Thoracic aorta (tissue), 2 donors: Measurements from ENCODE around the gene DSP. TPM values are rescaled to one million over a fixed set of nuclear protein-coding genes. Genes with fewer than 3 reads are reported as not detected.

Experiments used
- ATAC-seq: fragments of 150-250 bp; one replicate; pipeline ENCODE4 v1.8.0; 2017; ENCODE audit warnings: low read depth; ENCODE audit not compliant: insufficient number of reproducible peaks, low FRiP score
- DNase-seq: peaks from one replicate; pipeline ENCODE4 v3.0.0-alpha.2; 2020; ENCODE audit warnings: low spot score
- H3K27ac ChIP-seq, 2 donors: fragments of 200-600 bp; sonication (generic); 1 replicate in 1 of 2; 2 replicates in 1 of 2; pipeline ENCODE4 v1.5.1; 2016; ENCODE audit warnings: mild to moderate bottlenecking in 2 of 2, moderate library complexity in 2 of 2
- H3K27me3 ChIP-seq: fragments of 200-600 bp; sonication (generic); replicated peaks from 2 replicates; pipeline ENCODE4 v1.6.0; 2016; ENCODE audit warnings: mild to moderate bottlenecking; ENCODE audit not compliant: insufficient read depth
- H3K36me3 ChIP-seq: fragments of 200-600 bp; sonication (generic); one replicate; pipeline ENCODE4 v1.5.1; 2016
- H3K4me1 ChIP-seq, 2 donors: fragments of 200-600 bp; sonication (generic); 1 replicate in 1 of 2; 2 replicates in 1 of 2; pipeline versions ENCODE4 v1.5.1 to v1.6.0; 2016; ENCODE audit warnings: low read depth in 2 of 2, mild to moderate bottlenecking in 1 of 2; ENCODE audit not compliant: control insufficient read depth in 1 of 2
- H3K4me3 ChIP-seq: fragments of 200-600 bp; sonication (generic); 2 replicates; pipeline ENCODE4 v1.5.1; 2016; ENCODE audit warnings: mild to moderate bottlenecking
- H3K9me3 ChIP-seq: fragments of 200-600 bp; sonication (generic); 2 replicates; pipeline ENCODE4 v1.5.1; 2016
- total RNA-seq, 2 donors: library from RNA; depleted of rRNA; stranded (reverse); fragments of >200 nt; gene quantifications; one replicate each; pipeline versions ENCODE4 v1.1.0 to v1.2.3, GENCODE V29; 2016
- TF ChIP-seq, protein P1 (sequence below): fragments of 200-600 bp; sonication (generic); IDR thresholded peaks from one replicate; pipeline ENCODE4 v1.5.1; 2019; ENCODE audit warnings: antibody characterized with exemption

DSP gene
- total RNA-seq, 2 donors from 2014 or later, result 5.4 to 6.7 TPM

GRCh38 chr6:7566107-7566506, 24.6 kb downstream of the DSP start:
- ATAC-seq (no peak), DNase-seq (no peak)
- Histone ChIP-seq H3K4me1 (no peaks in the 10 kb centered on the region), H3K9me3 (no peaks in the 10 kb centered on the region), H3K27ac (no peak overlapping the region), H3K4me3 (no peak overlapping the region), H3K27me3 (no peaks in the 10 kb centered on the region), H3K36me3 (no peaks in the 10 kb centered on the region)
- TF ChIP-seq, protein P1, sequence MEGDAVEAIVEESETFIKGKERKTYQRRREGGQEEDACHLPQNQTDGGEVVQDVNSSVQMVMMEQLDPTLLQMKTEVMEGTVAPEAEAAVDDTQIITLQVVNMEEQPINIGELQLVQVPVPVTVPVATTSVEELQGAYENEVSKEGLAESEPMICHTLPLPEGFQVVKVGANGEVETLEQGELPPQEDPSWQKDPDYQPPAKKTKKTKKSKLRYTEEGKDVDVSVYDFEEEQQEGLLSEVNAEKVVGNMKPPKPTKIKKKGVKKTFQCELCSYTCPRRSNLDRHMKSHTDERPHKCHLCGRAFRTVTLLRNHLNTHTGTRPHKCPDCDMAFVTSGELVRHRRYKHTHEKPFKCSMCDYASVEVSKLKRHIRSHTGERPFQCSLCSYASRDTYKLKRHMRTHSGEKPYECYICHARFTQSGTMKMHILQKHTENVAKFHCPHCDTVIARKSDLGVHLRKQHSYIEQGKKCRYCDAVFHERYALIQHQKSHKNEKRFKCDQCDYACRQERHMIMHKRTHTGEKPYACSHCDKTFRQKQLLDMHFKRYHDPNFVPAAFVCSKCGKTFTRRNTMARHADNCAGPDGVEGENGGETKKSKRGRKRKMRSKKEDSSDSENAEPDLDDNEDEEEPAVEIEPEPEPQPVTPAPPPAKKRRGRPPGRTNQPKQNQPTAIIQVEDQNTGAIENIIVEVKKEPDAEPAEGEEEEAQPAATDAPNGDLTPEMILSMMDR, result no peak

GRCh38 chr6:7566617-7567173, 25.2 kb downstream of the DSP start:
- no peak for ATAC-seq
- H3K27me3 ChIP-seq, result no peaks in the 10 kb centered on the region
- no peak for DNase-seq
- H3K4me3 ChIP-seq, result no peak overlapping the region
- TF ChIP-seq, protein P1, result no peak
- H3K4me1 ChIP-seq, result no peaks in the 10 kb centered on the region
- no peaks in the 10 kb centered on the region for H3K9me3 ChIP-seq
- no peaks in the 10 kb centered on the region for H3K36me3 ChIP-seq
- no peak overlapping the region for H3K27ac ChIP-seq

- H3K9me3 ChIP-seq, result no peaks in the 10 kb centered on the region
- no peaks in the 10 kb centered on the region for H3K27me3 ChIP-seq
- no peaks in the 10 kb centered on the region for H3K4me1 ChIP-seq
- no peaks in the 10 kb centered on the region for H3K36me3 ChIP-seq
- DNase-seq (no peak), ATAC-seq (no peak)
- H3K27ac ChIP-seq, result no peak overlapping the region
- H3K4me3 ChIP-seq, result no peak overlapping the region
- TF ChIP-seq, protein P1, result no peak
These were observed 26.6 kb downstream of the DSP start for GRCh38 chr6:7568021-7568420.

DNA sequence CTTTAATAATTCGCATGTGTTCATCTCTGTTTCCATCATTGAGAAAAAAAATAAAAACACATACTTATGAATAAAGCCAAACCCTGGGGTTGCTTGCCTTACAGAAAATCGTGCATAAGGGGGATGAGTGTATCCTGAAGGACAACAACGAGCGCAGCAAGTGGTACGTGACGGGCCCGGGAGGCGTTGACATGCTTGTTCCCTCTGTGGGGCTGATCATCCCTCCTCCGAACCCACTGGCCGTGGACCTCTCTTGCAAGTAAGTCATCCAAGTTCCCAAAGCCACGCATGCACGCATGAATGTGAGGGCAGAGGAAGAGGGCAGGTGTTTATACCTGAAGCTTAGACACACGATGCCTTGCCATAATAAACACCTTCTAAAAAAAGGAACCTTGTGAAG, 27.6 kb downstream of the DSP start:
- DNase-seq, result no peak
- no peak overlapping the region for H3K27ac ChIP-seq
- TF ChIP-seq, protein P1, result no peak
- H3K27me3 ChIP-seq, result no peaks in the 10 kb centered on the region
- no peaks in the 10 kb centered on the region for H3K36me3 ChIP-seq
- H3K4me3 ChIP-seq, result no peak overlapping the region
- H3K9me3 ChIP-seq, result no peaks in the 10 kb centered on the region
- H3K4me1 ChIP-seq, result no peaks in the 10 kb centered on the region
- ATAC-seq, result no peak

- Histone ChIP-seq H3K36me3 (no peaks in the 10 kb centered on the region), H3K27me3 (no peaks in the 10 kb centered on the region), H3K27ac (no peak overlapping the region), H3K4me3 (no peak overlapping the region), H3K9me3 (no peaks in the 10 kb centered on the region), H3K4me1 (no peaks in the 10 kb centered on the region)
- ATAC-seq, result no peak
- DNase-seq, result no peak
- TF ChIP-seq, protein P1, result no peak
These were observed 30.9 kb downstream of the DSP start for GRCh38 chr6:7572213-7572943.
